HG02885 (cell line): ENCODE results near the gene PIF1.

Experiments used
- ATAC-seq: cut with Tn5 transposase; IDR thresholded peaks from one replicate; pipeline ENCODE4 v1.9.1; 2021; ENCODE audit warnings: mild to moderate bottlenecking; ENCODE audit not compliant: unreplicated experiment, poor library complexity

Gene PIF1

DNA sequence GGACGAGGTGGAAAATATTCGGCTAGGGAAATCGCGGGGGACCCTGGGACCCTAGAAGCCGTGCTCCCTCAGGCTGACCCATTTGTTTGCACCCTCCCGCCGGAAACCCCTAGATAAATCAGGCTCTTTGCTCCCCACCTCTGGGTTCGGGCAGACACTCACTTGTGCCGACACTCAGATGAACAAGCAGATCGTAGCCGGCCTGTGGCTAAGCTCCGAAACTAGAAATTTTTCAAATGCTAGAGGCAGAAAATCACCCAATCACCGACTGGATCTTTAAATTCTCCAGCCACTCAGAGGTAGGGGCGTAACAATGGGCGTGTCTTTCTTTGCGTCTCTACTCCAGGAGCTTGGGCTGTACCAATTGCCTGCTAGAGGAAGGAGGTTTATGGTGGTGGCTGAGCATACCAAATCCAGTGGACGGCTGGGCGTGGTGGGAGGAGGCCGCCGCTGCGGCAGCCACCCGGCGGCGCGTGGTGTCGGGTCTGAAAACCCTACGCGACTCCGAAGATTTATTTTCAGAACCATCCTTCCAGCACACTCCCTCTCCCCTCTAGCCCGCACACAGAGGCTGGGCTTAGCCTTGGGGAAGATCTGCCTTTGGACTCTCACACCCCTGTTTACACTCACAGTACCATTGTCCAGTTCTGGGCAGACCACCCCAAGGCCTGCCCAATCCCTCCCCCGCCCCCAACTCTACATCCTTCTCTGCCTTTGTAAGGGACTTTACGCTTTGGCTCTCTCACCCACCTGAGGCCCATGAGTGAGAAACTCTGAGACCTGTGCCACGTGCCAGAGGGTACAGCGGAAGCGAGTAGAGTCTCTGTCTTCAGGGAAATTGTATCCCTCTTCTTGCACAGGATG, at the start of gene PIF1:
TSS of gene PIF1 (minus strand) at position 217 of the 864 bp plus-strand sequence. CDS start 1,312 bp downstream, outside the sequence.
- ATAC-seq = peak; percentile 92

GRCh38 chr15:64870353-64870752, 44.9 kb upstream of the PIF1 start:
- ATAC-seq = no peak

- no peak for ATAC-seq
Measured at GRCh38 chr15:64869501-64869900, 44.1 kb upstream of the PIF1 start.

GRCh38 chr15:64865998-64866520, 40.6 kb upstream of the PIF1 start:
- ATAC-seq = no peak

DNA sequence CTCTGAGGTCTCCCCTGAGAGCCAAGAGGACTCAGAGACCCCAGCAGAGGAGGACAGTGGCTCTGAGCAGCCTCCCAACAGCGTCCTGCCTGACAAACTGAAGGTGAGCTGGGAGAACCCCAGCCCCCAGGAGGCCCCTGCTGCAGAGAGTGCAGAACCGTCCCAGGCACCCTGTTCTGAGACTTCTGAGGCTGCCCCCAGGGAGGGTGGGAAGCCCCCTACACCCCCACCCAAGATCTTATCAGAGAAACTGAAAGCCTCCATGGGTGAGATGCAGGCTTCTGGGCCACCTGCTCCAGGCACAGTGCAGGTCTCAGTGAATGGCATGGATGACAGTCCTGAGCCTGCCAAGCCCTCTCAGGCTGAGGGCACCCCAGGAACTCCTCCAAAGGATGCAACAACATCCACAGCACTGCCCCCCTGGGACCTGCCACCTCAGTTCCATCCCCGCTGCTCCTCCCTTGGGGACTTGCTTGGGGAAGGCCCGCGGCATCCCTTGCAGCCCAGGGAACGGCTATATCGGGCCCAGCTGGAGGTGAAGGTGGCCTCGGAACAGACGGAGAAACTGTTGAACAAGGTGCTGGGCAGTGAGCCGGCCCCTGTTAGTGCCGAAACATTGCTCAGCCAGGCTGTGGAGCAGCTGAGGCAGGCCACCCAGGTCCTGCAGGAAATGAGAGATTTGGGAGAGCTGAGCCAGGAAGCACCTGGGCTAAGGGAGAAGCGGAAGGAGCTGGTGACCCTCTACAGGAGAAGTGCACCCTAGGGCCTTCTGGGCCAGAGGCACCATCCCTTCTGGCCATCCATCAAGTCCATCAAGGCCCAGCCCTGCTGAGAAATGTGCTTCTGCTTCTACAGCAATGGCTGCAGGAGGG, 39.9 kb upstream of the PIF1 start:
- ATAC-seq = no peak

- no peak for ATAC-seq
Measured at GRCh38 chr15:64864068-64864467, 38.6 kb upstream of the PIF1 start.

- no peak for ATAC-seq
Measured at GRCh38 chr15:64862408-64862807, 37.0 kb upstream of the PIF1 start.

DNA sequence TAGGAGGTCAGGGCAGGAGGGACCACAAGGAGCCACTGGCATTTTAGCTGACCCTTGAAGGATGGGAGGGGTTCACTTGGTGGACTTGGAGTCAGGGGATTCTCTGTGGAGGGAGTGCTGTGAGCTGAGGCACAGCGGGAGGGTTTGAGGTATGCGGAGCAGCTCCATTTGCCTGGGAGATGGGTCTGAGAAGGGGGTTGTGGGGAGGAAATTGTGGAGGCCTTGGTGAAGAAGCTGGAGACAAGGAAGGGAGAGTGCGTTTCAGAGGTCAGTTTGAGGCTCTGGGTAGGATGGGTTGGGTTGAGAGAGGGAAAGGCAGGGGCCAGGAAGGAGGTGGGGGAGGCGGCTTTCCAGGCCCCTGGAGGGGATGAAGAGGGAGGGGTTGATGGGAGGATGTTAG, 36.5 kb upstream of the PIF1 start:
- ATAC-seq = no peak

DNA sequence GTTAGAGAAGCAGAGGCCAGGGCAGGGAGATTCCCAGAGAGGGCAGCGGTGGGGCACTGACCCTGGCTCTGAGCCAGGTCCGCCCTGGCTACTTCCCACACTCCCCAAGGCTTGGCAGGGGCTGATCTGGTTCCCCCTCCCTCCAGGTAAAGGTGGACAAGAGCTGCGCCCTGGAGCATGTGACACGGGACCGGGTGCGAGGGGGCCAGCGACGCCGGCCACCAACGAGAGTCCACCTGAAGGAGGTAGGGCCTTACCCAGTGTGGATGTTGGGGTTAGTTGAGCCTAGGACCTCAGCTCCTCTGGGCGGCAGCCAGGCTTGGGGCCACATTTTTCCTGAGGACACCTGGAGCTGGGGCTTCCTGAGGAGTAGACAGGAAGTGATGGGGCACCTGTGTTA, 35.9 kb upstream of the PIF1 start:
- ATAC-seq = no peak

DNA sequence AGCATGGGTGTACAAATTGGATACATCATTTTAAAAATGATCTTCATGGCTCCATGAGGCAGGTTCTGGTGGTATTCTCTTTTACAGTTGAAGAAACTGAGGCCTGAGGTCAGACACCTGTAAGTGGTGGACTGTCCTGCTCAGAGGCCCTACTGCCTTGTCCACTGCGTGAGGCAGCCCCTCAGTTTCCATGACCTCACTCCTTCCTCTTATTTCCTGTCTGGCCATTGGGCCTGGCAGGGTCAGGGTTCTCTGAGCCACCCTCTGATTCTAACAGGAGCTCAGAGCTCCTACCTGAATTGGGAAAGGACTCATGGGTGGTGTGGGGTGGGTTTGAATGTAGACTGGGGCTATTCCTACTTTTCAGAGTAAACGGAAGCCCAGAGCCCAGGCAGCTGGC, 33.8 kb upstream of the PIF1 start:
- no peak for ATAC-seq

- ATAC-seq = no peak
Measured at GRCh38 chr15:64858021-64858575, 32.7 kb upstream of the PIF1 start.

DNA sequence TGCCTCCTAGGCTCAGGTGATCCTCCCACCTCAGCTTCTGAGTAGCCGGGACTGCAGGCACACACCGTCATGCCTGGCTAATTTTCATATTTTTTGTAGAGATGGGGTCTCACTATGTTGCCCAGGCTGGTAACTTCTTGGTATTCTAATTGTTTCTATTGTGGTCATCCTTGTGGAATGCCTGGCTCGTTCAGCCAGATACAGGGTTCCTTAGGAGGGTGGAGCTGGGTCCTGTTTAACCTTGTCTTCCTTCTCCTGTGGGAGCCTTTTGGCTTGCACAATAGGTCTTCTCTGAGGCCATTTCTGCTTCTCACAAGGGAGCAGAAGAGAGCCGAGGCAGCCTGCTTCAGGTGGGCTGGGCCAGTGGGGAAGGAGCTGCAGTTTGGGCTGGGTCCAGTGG, 32.0 kb upstream of the PIF1 start:
- ATAC-seq = no peak

DNA sequence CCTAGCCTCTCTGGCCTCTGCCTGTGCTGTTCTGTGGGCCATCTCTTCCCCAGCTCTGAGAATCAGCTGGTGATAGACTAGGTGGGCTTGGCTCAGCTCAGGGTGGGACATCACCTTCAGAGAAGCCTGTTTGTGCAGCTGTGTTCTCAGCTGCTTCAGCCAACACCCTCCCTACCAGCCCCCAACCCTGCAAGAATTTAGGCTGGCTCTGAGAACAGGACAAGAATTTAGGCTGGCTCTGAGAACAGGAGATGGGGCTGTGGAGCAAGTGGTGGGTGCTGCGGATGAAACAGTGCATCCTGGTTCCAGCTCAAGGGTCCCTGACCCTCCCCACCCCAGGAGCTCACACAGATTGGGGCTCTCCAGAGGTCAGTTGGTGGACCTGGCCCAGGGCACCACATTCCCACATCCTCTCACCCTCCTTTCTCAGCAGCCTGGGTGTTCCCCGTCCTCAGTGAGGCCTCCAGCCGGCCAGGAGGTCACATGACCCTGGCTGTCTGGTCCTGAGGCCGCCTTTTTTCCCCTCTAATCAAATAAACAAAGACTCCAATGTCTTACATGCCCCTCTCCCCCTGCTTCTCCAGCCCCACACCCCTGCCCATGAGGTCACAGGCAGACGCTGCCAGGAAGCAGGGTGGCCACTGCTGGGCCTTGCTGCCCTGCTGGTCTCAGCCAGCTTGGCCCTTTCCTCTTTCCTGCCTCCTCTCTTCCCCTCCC, 31.1 kb upstream of the PIF1 start:
- no peak for ATAC-seq

- ATAC-seq = no peak
Measured at GRCh38 chr15:64855205-64855975, 29.9 kb upstream of the PIF1 start.

DNA sequence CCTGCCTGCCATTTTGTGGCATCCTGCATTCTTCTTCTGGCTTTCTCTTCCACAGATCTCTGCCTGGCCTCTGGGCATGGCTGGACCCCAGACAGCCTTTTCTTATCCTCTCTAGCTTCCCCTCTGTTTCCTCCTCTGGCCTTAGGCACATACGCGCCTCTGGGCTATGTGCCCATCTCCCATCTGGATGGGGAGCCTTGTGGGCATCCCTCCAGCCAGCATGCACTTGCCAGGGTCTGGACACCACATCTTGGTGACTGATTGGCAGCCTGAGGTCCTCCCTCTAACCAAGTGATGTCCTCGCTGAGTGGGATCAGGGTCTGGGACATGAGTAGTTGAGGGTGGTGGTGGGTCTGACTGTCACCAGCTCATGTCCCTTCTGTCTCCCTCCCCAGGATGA, 29.1 kb upstream of the PIF1 start:
- no peak for ATAC-seq

DNA sequence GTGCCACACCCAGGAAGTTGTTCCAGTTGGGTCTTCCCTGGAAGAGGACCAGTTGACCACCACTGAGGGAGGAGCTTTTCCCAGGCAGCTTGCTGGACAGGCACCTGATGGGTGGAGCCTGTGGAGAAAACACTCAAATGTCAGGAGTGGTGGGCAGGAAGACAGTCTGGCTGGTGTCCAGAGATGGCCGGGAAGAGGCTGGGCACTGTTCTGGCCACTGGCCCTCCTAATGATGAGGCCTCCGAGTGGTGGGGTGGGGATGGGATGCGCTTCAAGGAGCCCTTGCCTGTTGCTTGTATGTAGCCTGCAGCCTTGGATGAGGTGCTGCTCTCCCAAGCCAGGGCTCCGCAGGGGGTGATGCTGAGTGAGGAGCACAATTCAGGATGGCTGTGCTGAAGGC, 28.6 kb upstream of the PIF1 start:
- no peak for ATAC-seq

DNA sequence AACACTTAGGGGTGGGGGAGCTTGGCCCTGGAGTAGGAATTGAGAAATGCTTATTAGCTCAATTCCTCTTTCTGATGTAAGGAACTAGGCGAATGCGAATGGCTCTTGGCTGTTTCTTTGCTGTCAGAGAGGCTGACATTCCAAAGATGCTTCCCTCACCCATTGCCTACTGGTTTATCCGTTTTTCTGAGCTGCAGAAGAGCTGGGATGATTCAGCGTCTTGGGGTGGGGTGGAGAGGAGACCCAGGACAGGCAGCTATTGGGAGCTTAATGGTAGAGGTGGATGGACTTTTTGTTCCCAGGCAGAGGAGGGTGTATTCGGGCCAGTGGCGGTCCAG, 26.0 kb upstream of the PIF1 start:
- no peak for ATAC-seq

- ATAC-seq = no peak
Measured at GRCh38 chr15:64850778-64851502, 25.5 kb upstream of the PIF1 start.
